Germinal center (tissue), 1 donor: ENCODE measurements around the gene FGFRL1.

Experiments
- DNase-seq: peaks from one replicate; pipeline ENCODE4 v3.0.0; 2012; ENCODE audit warnings: mixed read lengths, low spot score

The FGFRL1 gene

DNA sequence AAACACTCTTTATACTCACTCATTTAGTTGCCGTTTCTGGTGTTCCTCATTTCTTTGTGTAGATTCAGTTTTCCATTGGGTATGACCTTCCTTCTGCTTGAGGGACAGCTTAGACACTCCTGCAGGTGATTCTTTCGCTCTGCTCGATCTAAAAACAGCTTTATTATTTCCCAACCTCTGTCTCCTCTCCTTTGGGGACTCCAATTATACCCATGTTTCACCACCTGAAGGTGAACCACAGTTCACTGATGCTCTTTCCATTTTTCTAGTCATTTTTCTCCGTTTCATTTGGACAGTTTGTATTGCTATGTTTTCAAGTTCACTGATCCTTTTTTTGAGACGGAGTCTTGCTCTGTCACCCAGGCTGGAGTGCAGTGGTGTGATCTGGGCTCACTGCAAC, 4.6 kb upstream of the FGFRL1 start:
- no peak for DNase-seq

DNA sequence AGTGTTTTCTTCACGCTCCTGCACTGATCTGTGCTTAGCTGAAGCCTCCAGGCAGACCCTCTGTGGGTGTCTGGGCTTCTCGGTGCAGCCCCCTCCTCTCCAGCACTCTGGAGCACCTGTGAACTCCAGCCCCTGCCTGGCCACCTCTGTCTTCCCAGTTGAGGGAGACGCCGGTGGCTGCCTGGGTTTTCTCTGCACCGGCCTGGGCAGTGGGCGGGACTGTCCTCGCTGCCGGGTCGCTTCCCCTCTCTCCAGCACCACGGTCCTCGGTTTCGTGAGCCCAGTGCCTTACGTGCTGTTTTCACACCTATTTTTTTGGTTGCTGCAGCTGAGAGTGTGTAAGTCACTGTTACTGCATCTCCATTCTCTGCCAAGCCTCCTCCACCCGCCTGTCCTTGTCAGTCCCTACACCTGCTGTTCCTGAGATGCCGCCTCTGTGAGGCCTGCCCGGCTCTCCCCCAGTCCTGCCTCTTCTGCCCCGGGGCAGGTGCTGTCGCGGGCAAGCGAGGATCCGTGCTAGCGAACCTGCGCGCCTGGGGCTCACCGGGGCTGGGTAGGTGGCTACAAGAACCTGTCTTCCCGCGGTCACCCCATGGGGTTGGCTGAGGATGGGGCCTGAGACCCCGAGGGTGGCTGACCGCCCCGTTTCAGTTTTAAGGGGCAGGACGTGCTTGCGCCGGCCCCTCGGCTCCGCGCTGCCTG, 2.4 kb upstream of the FGFRL1 start:
- no peak for DNase-seq

DNA sequence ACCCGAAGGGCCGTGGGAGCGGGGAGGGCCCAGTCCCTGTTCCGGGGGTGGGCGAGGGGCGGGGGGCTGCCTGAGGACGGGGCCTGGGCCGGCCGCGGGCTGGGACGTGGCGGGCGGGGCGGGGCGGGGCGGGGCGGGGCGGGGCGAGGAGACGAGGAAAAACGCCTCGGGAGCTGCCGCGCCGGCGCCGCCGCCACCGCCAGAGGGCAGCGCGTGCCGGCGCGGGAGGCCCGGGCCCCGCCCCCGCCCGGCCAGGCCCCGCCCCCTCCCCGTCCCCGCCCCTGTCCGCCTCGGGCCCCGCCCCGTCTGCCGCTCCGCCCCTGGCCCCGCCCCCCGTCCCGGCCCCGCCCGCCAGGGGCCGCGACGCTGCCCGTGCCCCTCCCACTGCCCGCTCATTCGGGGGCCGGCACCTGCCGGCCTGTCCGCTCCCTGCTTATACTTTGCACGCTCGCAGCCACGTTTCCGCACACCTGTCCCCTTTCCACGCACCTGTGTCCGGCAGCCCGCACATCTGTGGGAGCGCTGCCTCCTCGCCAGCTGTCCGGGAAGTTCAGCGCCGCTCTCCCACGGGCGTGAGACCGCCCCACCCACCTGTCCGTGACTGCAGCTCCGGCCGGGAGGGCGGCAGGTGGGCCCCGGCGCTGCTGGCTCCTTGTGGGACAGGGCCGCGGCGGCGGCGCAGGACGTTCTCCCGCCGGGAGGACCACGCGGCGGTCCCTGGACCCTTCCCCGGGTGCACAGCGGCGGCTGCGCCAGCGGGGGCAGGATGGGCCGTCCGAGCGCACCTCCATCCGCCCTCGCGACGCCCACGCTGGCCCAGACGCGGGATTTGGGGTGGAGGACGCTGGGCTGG, 1.7 kb upstream of the FGFRL1 start:
- peak; percentile 85 for DNase-seq

DNA sequence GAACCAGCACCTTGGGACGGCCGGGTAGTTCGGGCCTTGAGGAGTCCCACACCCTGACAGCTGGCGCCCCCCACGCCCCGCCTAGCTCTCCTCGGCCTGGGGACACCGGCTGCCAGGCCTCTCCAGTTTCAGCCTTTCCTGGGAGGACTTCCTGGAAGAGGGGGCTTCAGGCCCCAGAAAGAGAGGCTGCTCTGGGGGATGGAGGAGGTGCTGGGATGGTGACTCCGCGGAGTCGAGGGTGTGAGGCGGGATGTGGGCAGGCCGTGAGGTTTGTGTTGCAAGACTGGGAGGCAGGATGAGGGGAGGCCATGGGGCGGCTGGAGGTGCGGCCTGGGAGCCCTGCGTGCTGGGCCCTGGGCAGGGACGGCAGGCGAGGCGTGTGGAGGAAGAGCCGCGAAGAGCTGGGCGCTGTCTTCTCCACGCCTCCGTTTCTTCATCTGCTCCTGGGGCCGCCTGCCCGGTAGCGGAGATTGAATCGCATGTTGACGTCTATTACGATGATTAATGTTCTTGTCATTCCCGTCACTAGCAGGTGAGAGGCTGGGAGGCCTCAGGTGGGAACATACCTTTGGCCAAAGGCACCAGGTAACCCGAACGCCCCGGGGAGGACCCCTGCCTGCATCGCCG, 918 bp upstream of the FGFRL1 start:
- DNase-seq, result no peak

DNA sequence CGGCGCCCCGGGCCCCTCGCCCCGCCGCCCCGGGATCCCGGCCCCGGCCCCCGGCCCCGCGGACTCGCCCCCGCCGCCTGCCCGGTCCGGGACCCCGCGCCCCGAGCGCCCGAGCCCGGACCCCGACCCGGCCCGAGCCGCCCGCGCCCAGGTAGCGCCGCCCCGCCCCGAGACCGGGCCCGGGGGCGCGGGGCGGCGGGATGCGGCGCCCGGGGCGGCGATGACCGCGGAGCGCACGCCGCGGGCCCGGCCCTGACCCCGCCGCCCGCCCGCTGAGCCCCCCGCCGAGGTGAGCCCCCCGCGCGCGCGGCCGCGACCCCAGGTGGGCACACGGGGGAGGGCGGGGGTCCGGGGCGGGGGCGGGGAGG, 224 bp downstream of the FGFRL1 start:
- no peak for DNase-seq

DNA sequence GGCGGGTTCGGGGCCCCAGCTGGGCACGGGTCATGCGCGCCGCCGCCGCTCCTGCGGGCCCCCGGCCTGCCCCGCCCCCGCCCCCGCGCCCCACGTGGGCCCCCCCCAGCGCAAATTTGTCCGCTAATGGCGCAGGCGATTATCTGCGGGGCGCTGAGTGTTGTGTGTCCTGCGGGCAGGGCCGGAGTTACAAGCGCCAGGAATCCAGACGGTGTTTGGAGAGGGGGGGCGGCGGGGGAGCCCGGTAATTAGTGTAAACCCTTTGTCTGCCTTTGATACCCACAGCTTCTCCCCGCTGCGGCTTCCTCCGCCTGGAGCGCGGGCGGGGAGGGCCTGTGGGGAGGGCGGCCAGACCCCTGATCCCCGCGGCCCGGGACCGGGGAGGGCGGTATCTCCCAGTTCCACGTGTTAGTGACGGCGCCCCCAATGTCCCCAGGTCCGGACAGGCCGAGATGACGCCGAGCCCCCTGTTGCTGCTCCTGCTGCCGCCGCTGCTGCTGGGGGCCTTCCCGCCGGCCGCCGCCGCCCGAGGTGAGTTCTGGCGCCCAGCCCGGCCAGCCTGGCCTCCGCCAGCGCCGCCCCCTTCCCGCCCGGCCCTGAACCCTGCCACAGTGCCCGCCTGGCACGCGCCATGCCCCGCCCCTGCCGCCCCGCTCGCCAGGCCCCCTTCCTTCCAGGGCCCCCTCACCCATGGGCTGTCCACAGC, 761 bp downstream of the FGFRL1 start:
- DNase-seq, result no peak

DNA sequence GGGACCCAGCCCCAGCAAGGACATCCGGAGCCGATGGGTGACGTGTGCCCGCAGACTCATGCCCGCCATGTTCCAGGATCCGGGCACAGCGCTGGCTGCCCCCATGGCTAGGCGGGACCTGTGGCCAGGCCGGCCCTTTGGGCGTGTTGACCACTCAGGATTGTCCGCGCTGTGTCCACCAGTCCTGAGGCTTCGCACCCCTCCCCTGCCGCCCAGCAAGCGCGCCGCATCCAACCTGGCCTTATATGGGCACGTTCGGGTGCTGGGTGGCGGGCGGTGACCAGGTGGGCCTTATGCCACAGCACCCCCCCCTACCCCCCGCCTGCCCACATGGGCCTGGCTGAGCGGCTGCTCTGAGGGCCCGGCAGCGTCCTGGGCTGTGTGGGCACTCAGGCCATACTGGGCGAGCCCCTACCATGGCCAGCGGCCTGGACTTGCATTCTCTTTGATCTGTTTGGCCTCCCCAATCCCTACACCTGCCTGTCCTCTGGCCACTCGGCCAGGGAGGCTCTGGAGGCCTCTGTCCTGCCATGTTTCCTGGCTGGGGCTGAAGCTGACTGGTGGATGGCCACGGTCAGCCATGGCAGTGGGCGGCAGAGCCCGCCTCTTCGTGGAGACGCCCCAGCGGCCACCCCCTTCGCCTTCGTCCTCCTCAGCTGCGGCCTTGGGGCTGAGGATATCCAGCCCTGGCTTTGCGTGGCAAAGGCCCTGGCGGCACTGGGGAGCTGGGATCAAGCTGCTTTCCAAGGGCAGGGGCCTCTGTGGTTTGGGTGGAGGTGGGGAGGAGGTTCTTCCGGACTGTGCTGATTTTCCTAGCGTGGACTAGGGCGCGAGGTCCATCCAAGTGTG, 2.0 kb downstream of the FGFRL1 start:
- DNase-seq, result no peak

DNA sequence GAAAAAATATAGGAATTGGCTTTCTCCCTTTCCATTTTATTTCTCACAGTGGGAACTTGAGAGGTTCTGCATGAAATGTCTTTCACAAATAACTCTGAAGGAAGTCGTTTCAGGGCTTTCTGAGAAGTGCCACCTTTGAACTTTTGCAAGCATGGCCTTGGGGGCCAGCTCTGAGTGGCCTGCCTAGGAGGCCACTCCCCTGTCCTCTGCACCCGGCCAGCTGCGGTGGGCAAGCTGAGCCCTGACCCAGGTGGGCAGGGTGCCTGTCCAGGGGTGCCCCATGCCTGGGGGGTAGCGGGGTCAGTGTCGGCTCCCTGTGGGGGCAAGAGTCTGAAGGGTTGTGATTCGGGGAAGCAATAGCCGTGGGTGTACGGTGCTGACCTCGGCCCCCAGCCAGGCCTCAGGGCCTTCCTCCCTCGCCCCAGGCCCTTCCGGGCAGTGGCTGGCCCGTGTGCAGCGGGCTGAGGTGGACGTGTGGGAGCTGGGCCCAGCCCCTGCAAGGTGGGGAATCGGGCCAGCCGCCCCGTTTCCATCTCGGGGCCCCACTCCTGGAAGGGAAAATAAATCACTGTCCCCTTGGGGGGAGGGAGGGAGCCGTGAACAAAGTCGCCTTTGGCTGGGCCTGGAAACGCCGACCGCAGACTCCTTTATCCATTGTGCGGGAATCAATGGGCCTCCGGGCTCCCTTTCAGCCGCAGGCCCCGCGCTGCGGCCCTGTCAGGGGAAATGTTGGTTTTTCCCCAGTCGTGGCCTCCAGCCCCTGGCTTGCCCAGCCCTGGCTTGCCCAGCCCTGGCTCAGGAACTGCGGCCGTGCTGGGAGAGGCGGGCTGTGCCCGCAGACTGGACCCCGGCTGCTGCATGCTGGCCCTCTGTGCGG, 3.1 kb downstream of the FGFRL1 start:
- DNase-seq, result no peak

DNA sequence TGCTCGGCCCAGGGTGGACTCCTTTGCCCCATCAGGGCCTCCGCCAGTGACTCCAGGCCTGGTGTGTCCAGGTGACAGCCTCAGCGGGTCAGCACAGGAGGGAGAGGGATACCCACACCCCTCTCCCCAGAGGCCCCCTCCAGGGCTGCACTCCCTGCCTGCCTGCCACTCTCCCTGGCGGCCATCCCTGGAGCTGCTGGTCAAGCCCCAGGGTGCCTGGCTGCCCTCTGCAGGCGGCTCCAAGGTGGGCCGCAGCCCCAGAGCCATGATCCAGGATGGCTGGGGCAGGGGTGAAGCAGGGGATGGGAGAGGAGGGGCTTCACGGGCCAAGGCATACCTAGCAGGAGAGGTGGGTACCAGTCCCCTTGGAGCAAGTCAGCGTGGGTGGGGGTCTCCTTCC, 3.8 kb downstream of the FGFRL1 start:
- DNase-seq, result no peak

DNA sequence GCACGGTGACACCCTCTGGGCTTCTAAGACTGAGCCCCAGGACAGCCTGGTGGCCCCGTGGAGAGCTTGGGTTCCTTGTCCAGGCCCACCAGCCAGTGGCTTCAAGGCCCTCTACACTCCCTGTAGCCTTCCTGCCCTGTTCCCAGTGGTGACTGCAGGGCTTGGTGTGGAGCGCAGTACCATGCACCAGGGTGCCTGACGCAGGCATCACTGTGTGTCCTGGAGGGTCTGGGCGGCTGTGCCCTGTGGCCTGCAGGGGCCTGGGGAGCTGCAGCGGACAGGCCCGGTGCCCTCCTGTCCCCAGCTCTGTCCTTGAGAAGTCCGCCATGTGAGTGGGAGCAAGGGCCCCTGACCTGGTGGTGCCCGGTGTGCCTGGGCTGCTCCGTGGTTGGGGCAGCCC, 4.3 kb downstream of the FGFRL1 start:
- DNase-seq, result no peak

DNA sequence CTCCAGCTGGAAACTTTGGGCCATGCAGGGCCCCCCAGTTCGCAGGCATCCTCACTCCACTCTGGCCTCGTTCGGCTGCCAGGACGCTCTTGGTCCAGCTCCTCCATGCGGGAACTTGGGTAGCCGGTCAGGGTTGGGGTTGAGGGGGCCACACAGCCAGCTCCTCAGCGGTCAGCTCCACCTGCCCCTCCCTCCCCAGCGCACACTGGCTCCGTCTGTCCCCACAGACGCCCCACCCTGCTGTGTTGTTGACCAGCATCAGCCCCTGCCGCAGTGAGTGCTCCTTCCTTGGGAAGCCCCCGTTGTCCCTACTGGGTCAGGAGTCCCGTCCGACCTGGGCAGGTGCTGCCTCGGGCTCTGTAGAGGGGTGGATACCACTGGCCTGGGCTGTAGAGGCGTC, 5.8 kb downstream of the FGFRL1 start:
- no peak for DNase-seq

DNA sequence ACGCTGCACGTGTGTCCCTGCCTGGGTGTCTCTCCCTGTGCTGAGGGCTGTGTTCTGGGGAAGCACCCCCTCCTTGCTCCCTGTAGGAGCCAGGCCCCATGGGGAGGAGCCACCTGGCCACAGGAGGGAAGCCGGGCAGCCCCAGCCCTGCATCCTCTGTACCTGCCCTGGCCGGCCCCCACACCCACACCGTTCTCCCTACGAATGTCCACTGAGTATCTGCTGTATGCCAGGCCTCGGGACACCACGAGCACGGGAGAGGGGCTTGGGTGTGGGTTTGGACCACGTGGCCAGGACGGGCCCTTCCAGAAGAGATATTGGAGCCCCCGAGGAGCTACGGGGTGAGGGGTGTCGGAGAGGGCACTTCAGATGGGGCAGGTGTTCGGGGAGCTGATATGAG, 6.3 kb downstream of the FGFRL1 start:
- no peak for DNase-seq

DNA sequence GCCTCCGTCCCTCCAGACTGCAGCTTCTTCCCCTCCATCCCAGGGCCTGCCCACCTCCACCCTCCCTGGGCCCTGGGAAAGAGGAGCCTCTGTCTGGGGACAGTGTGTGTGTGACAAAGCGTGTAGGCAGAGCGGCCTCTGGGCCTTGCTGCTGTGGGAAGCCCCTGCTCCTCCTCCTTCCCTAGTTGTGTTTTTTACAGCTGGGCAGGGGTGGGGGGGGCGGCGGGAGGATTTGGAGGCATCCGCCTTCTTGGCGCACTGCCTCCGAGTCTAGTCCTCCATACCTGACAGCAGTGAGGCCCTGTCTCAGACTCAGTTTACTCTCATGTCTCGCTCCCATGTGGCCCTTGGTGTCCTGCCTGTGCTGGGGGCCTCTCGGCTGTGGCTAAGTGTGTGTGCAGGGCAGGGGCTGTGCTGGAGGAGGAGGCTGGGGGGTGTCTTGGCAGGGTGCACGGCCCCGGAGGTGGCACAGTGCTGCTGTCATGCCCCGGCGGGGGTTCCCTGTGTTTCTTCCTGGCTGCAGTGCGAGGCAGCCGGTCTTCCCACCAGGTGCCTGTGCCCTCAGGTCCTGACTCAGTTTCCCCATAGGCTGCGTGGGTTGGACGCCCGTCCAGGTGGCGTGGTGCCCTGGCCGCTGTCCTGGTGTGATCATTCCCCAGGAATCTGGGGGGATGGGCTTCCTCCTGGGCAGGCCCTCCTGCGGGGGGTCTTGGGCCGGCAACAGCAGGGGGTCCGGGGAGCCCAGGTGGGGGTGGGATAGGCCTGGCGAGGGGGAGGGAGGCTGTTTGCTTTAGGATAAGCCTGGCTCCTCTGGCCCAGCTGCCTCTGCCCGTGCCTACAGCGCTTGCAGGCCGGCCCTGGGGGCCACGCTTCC, 7.0 kb downstream of the FGFRL1 start:
- DNase-seq, result no peak

DNA sequence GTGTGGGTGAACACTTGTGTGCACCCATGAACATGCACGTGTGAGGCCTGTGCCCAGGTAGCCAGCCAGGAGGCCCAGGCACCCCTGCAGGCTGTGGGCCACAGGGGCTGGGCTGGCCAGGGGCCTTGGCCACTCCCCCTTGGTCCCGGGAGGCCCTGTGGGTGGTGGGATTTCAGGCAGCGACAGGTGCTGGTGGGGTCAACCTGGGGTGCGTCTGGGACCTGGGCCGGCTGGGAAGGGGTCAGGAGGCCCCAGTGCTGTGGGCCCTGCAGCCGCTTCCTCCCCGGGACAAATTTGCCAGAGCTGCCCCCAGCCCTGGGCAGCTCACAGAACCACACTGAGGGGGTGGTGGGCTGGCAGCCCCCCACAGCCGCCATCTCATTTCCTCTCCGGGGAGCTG, 7.9 kb downstream of the FGFRL1 start:
- DNase-seq, result no peak

DNA sequence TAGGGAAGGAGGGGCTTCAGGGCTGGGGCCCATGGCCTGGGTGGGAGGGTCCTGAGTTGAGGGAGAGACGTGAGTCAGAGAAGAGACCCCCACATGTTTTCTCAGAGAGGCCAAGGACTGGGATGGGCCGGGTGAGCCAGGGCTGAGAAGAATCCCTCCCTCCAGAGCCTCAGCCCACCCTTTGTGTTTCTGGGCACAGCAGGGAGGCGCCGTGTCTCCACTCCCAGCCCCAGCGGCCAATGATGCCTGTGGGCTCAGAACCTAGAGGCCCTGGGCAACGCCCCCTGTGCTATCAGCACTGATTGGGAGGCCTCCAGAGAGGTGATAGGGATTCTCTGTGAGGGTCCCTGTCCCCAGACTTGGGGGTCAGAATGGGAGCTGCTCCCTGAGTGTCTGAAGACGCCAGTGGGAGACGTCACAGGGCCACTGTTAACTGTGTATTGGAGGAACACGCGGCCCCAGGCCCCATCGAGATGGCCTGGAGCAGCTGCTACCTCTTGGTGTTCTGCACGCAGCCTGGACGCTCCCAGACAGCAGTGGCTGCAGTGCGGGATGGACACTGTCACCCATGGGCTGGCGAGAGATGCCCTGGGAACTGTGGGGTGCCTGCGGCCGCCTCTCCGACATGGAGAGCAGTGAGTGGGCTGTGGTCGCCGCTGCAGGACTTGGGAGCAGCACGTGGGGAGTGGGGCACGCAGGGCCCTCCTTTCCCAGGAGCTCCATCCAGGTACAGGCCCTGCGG, 8.5 kb downstream of the FGFRL1 start:
- DNase-seq, result no peak

DNA sequence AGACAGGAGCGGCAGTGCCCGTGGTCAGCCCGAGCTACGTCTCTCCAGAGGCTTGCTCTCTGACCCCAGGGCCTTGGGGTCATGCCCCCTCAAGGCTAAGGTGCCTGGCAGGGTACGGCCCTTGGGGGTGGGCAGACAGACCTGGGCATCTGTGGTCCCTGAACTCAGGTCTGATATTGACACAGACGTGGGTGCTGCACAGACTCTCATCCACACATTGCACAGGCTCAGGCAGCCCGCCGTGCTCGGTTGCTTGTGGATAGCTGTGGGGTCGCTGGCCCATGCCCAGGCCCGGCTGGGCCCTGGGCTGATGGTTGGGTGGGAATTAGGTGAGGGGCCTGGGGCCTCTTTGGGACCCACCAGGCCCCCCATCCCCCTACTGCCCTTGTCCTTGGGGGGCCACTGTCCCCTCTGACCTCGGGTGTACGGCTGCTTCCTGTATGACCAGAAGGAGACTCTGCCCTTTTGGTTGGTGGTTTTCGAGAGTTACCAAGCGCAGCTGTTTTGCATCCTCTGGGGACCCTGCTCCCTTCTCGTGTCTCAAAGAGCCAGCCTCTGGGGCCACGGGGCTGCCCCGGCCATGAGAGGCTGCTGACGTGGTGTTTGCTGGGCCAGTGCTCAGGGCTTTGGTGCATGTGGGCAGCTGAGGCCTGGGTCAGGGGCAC, 10.1 kb downstream of the FGFRL1 start:
- peak; percentile 73 for DNase-seq

DNA sequence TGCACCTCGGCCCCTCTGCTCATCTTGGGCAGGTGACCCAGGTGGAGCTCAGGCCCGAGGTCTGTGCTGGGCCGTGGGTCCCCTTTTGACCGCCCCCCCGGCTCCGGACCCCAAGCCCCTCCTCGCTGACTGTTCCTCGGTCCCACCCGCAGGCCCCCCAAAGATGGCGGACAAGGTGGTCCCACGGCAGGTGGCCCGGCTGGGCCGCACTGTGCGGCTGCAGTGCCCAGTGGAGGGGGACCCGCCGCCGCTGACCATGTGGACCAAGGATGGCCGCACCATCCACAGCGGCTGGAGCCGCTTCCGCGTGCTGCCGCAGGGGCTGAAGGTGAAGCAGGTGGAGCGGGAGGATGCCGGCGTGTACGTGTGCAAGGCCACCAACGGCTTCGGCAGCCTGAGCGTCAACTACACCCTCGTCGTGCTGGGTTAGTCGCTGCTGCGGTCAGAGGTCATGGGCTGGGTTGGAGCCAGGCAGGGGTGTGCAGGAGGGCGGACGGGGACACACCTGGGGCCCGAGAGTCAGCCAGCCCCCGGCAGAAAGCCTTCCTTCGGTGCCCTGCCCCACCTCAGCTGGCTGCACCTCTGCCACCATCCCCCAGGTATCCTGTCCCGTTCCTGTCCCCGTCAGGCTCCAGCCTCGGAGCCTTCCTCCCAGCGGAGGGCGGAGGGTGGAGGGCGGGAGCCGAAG, 10.8 kb downstream of the FGFRL1 start:
- DNase-seq, result no peak

DNA sequence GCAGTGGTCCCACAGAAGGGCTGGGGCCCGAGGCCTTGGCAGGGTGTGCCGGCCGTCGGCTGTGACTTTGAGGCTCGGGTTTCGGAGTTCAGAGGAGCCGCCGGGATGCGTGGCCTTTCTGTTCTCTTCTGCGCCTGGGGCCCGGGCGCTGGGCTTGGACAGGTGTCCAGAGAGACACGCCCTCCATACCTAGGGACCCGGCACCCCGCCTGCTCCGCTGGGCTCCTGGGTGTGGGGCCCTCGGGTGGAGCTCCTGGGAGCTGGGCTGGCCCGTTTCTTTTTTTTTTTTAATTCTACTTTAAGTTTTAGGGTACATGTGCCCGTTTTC, 11.3 kb downstream of the FGFRL1 start:
- no peak for DNase-seq
